ENCODE results near the gene REST.

DNA sequence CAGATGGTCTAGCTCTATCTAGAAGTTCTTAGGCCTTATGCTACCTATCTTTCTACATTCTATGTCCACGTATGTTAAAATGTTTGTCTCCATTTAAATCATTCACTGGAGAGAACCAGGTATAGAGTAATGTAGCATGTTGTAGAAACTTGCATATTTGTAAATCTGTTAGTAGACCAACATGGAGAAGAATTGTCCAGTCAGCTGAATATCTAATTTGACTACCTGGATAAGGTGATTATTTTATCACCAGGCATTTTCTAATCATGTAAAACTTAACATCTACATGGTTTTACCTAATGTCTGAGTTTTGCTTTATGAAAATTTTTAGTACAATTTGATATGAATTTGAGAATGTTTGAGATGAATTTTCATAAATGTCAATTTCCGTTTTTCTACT is 19.5 kb downstream of the REST start:
- no peak for TF ChIP-seq FOXM1 (IDR thresholded peaks at IDR 0.05; ENCODE audit: borderline replicate concordance)
- TF ChIP-seq SP1 (IDR thresholded peaks at IDR 0.05): no peak
- TF ChIP-seq TARDBP (IDR thresholded peaks at IDR 0.05): no peak
- no peak for TF ChIP-seq FOXA1 (IDR thresholded peaks at IDR 0.05)
- no peak for TF ChIP-seq BHLHE40 (IDR thresholded peaks at IDR 0.05; ENCODE audit: borderline replicate concordance)
- TF ChIP-seq HDGF (IDR thresholded peaks at IDR 0.05; ENCODE audit: borderline replicate concordance): no peak
